ENCODE data around the gene HHATL. TPM values are rescaled to one million over a fixed set of nuclear protein-coding genes. Genes with fewer than 3 reads are reported as not detected.

The HHATL gene
- total RNA-seq, 4 donors from 2014 or later = 0.34 to 6.1 (median 1.5) TPM; not detected in 1

- intact Hi-C loops (cut with DNase I; ENCODE audit: low total_unique reads) = no loop called here
- no peak overlapping the region for H3K4me3 ChIP-seq (ENCODE audit: low read depth, poor library complexity, severe bottlenecking)
- no peak for DNase-seq (ENCODE audit: low spot score in 2 of 2)
- TF ChIP-seq POLR2A (IDR thresholded peaks at IDR 0.05) = no peak
- TF ChIP-seq, protein P1, sequence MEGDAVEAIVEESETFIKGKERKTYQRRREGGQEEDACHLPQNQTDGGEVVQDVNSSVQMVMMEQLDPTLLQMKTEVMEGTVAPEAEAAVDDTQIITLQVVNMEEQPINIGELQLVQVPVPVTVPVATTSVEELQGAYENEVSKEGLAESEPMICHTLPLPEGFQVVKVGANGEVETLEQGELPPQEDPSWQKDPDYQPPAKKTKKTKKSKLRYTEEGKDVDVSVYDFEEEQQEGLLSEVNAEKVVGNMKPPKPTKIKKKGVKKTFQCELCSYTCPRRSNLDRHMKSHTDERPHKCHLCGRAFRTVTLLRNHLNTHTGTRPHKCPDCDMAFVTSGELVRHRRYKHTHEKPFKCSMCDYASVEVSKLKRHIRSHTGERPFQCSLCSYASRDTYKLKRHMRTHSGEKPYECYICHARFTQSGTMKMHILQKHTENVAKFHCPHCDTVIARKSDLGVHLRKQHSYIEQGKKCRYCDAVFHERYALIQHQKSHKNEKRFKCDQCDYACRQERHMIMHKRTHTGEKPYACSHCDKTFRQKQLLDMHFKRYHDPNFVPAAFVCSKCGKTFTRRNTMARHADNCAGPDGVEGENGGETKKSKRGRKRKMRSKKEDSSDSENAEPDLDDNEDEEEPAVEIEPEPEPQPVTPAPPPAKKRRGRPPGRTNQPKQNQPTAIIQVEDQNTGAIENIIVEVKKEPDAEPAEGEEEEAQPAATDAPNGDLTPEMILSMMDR (IDR thresholded peaks at IDR 0.05) = no peak
- WGBS, 2 donors = 50 to 83% methylated on average over 1 of the region's 1 CpG
These were observed 50.4 kb downstream of the HHATL start for GRCh38 chr3:42652251-42652610.

DNA sequence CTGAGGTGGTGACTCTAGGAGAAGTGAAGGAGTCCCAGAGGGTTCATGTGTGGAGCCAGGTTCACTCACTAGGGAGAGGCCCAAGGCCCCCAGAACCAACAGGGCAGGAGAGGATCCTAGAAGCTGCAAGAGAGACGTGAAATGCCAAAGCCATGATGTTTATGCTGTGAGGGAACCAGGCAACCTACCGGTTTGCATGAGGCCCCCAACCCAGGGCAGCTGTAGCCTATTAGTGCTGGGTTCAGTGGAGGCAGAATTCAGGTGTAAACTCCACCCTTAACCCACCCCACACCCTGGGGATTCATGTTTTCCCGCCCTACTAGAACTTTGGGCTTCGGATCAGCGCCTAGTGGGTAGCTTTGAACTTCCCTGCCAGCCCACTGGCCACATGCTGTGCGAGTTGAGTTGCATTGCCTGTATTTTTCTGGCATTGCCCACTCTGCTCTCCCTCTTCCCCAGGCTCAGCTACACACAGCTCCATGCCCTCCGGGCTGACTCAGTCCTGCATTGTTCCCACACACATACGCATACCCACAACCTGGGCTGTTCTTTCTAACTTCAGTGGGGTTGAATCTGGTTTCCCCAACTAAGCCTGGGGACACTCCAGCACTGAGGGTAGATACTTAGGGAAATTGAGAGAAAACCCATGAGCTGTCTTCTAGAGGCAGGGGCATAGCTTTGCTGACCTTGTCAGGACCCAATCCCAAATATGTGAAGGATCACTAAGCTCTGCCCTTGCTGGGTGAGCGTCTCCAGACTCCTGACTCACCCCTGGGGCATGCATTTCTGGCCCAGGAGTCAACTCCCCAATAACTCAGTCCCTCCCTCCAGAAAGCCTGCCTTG is 51.1 kb downstream of the HHATL start:
- WGBS, 2 donors = 61 to 62% methylated on average over 9 of the region's 9 CpGs
- no peak for DNase-seq (ENCODE audit: low spot score in 2 of 2)

DNA sequence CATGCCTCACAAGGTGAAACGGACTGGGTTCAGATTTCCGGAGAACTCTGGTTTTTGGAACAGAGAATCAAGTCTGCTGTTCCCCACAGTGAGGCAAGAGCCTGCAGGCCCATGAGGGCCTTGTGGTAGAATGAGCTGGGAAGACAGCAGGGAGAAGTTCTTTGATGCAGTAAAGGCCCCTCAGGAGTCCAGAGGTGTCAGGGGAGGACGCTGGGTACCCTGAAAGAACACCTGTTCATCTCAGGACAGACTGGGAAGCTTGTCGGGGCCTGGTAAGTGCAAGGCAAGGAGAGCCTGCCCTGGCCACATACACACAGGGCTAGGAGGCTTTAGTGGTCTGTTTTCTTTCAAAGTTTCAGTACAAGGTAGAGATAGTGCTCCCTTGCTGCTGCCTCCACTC is 52.8 kb downstream of the HHATL start:
- 84 to 87% methylated on average over 4 of the region's 4 CpGs for WGBS, 2 donors
- H3K4me3 ChIP-seq (ENCODE audit: low read depth, poor library complexity, severe bottlenecking) = no peak overlapping the region
- intact Hi-C loops (cut with DNase I; ENCODE audit: low total_unique reads) = no loop called here
- no peak for DNase-seq (ENCODE audit: low spot score in 2 of 2)
- TF ChIP-seq, protein P1 (IDR thresholded peaks at IDR 0.05) = no peak
- TF ChIP-seq POLR2A (IDR thresholded peaks at IDR 0.05) = no peak

More for the DNA sequence above, 51.1 kb downstream of the HHATL start:
- no peak overlapping the region for H3K4me3 ChIP-seq (ENCODE audit: low read depth, poor library complexity, severe bottlenecking)
- intact Hi-C loops (cut with DNase I; ENCODE audit: low total_unique reads) = no loop called here
- TF ChIP-seq POLR2A (IDR thresholded peaks at IDR 0.05) = no peak
- TF ChIP-seq, protein P1 (IDR thresholded peaks at IDR 0.05) = no peak

- H3K4me3 ChIP-seq (ENCODE audit: low read depth, poor library complexity, severe bottlenecking) = no peak overlapping the region
- WGBS, 2 donors = 67 to 81% methylated on average over 2 of the region's 2 CpGs
- intact Hi-C loops (cut with DNase I; ENCODE audit: low total_unique reads) = no loop called here
- TF ChIP-seq POLR2A (IDR thresholded peaks at IDR 0.05) = no peak
- TF ChIP-seq, protein P1 (IDR thresholded peaks at IDR 0.05) = no peak
- DNase-seq (ENCODE audit: low spot score in 2 of 2) = no peak
These were observed 53.6 kb downstream of the HHATL start for GRCh38 chr3:42649006-42649405.

- no peak for DNase-seq (ENCODE audit: low spot score in 2 of 2)
- TF ChIP-seq, protein P1 (IDR thresholded peaks at IDR 0.05) = no peak
- no peak for TF ChIP-seq POLR2A (IDR thresholded peaks at IDR 0.05)
- WGBS, 2 donors = 76 to 80% methylated on average over 5 of the region's 5 CpGs
- H3K4me3 ChIP-seq (ENCODE audit: low read depth, poor library complexity, severe bottlenecking) = no peak overlapping the region
- intact Hi-C loops (cut with DNase I; ENCODE audit: low total_unique reads) = no loop called here
These were observed 54.7 kb downstream of the HHATL start for GRCh38 chr3:42647821-42648459.

Other genes with a start within 250 kb of the HHATL start
- gene VIPR1, start 200.2 kb downstream of the HHATL start, total RNA-seq = 100 to 1,000 TPM in 1 of 4 donors, 10 to 100 TPM in 3; 69.9 to 110 (median 70.8) TPM
- gene SEC22C, start 120.8 kb downstream of the HHATL start, total RNA-seq = 10 to 100 TPM; 20.5 to 35.6 (median 30.8) TPM
- 10 to 100 TPM; 12.6 to 23.5 (median 17.6) TPM for gene SS18L2, start 111.9 kb downstream of the HHATL start, total RNA-seq
- 10 to 100 TPM; 33.8 to 82.3 (median 49.6) TPM for gene NKTR, start 102.1 kb downstream of the HHATL start, total RNA-seq
- gene ZBTB47, start 49.1 kb downstream of the HHATL start, total RNA-seq = 10 to 100 TPM; 14.4 to 25.8 (median 21.2) TPM
- gene KLHL40, start 17.3 kb downstream of the HHATL start, total RNA-seq = not detected
- gene CCDC13, start 70.5 kb upstream of the HHATL start, total RNA-seq = under 1 TPM in 1 of 4 donors, not detected in 3; 0.06 TPM
- gene HIGD1A, start 101.7 kb upstream of the HHATL start, total RNA-seq = 100 to 1,000 TPM in 3 of 4 donors, 10 to 100 TPM in 1; 45.1 to 123 (median 114) TPM
- gene ACKR2, start 106.6 kb upstream of the HHATL start, total RNA-seq = 1 to 10 TPM; 3.7 to 6.3 (median 4.5) TPM
- not detected for gene CYP8B1, start 173.1 kb upstream of the HHATL start, total RNA-seq
- 10 to 100 TPM; 13.5 to 16.8 (median 16.1) TPM for gene ZNF662, start 203.3 kb upstream of the HHATL start, total RNA-seq